Measurements from ENCODE around the gene C2CD3.

C2CD3 gene

GRCh38 chr11:74057249-74058151 is 113.3 kb downstream of the C2CD3 start:
- no peak for TF ChIP-seq Cebpa-rat (IDR thresholded peaks at IDR 0.05)
- Histone ChIP-seq H3K27me3 (no peaks in the 10 kb centered on the region), H3K4me1 (no peaks in the 10 kb centered on the region), H3K4me2 (no peak overlapping the region), H3K9ac (no peak overlapping the region), H3K27ac (no peak overlapping the region), H3K9me3 (peaks cover 10% of the 10 kb centered on the region), H3K4me3 (no peak overlapping the region), H3K36me3 (peaks cover 73% of the 10 kb centered on the region), H4K20me1 (no peaks in the 10 kb centered on the region)

DNA sequence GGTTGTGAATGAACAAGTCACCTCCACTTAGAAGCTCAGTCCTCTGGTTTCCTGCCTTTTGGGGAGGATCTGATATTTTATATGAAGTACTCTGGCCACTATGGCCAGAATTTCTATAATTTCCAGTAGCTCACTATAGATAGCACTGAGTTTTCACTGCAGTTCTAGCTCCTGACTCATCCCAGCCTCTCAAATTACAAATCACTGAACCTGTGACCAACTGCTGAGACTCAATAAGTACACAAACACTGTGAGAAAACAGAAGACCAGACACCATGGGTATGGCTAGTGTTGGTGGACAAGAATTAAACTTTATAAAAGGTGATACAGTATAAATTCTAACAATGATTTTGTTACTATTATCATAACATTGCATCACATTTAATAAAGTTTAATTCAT is 114.9 kb downstream of the C2CD3 start:
- no peaks in the 10 kb centered on the region for H4K20me1 ChIP-seq
- H3K9me3 ChIP-seq = peaks cover 6% of the 10 kb centered on the region; the same call in 1 of the 2 replicates
- no peak overlapping the region for H3K9ac ChIP-seq
- H3K4me3 ChIP-seq = no peak overlapping the region
- H3K4me2 ChIP-seq = no peak overlapping the region
- H3K4me1 ChIP-seq = no peaks in the 10 kb centered on the region
- no peaks in the 10 kb centered on the region for H3K27me3 ChIP-seq
- TF ChIP-seq Cebpa-rat (IDR thresholded peaks at IDR 0.05) = no peak
- H3K36me3 ChIP-seq = peaks cover 80% of the 10 kb centered on the region
- no peak overlapping the region for H3K27ac ChIP-seq

DNA sequence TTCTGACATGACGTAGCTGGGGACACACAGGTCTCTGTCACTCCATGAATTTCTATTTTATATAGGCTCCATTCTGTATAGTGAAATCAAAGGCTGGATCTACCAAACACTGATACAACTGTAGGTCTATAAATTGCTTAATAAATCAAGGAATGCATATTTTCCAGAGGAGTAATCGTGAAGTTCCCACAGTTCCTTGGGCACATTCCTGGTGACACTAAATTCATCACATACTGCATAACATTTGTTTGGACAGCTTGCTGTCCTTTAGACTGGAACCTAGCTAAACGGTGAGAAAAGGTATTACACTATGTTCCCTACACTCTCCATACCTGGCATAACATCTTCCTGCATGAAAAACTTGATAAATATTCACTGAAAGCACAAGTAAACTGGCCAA is 120.3 kb downstream of the C2CD3 start:
- Histone ChIP-seq H3K9ac (no peak overlapping the region), H3K4me3 (no peak overlapping the region), H3K4me2 (no peak overlapping the region), H3K27me3 (no peaks in the 10 kb centered on the region), H3K9me3 (no peaks in the 10 kb centered on the region), H3K27ac (no peak overlapping the region), H3K36me3 (peaks cover 81% of the 10 kb centered on the region), H3K4me1 (no peaks in the 10 kb centered on the region), H4K20me1 (no peaks in the 10 kb centered on the region)
- no peak for TF ChIP-seq Cebpa-rat (IDR thresholded peaks at IDR 0.05)

DNA sequence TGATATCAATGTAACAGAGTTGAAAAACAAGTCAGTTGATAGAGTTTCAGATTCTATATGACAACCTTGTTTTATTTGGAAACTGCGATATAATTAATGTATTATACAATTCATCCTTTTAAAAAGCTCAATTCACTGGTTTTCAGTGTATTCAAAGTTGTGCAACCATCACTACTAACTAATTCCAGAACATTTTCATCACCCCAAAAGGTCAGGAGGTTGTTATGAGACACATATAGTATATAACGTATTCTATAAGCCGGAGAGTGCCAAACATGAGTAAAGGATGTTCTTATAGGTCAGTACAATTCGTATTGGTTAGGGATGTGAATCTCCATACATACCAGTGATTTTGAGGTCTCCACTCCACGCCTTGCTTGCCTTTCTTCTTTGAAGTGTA is 121.8 kb downstream of the C2CD3 start:
- H3K36me3 ChIP-seq = peaks cover 80% of the 10 kb centered on the region
- no peak overlapping the region for H3K9ac ChIP-seq
- no peaks in the 10 kb centered on the region for H3K4me1 ChIP-seq
- H3K27me3 ChIP-seq = no peaks in the 10 kb centered on the region
- no peaks in the 10 kb centered on the region for H3K9me3 ChIP-seq
- no peak overlapping the region for H3K27ac ChIP-seq
- H3K4me3 ChIP-seq = no peak overlapping the region
- no peaks in the 10 kb centered on the region for H4K20me1 ChIP-seq
- no peak overlapping the region for H3K4me2 ChIP-seq
- no peak for TF ChIP-seq Cebpa-rat (IDR thresholded peaks at IDR 0.05)

GRCh38 chr11:74044538-74044937 is 126.3 kb downstream of the C2CD3 start:
- Histone ChIP-seq H3K4me2 (no peak overlapping the region), H3K36me3 (peaks cover 88% of the 10 kb centered on the region), H3K27me3 (no peaks in the 10 kb centered on the region), H3K4me1 (no peaks in the 10 kb centered on the region), H4K20me1 (no peaks in the 10 kb centered on the region), H3K27ac (no peak overlapping the region), H3K9me3 (no peaks in the 10 kb centered on the region), H3K9ac (no peak overlapping the region), H3K4me3 (no peak overlapping the region)
- no peak for TF ChIP-seq Cebpa-rat (IDR thresholded peaks at IDR 0.05)

DNA sequence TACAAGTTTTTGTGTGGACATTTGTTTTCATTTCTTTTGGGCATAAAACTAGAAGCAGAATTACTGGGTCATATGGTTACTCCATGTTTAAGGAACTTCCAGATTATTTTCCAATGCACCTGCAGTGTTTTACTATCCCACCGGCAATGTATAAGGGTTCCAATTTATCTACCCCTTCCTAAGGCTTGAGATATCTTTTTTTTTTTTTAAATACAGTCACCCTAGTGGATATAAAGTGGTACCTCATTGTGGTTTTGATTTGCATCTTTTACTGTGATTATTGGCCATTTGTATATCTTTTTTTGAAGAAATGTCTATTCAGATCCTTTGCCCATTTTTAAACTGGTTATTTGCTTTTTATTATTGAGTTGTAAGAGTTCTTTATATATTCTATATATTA is 127.4 kb downstream of the C2CD3 start:
- H3K27ac ChIP-seq = no peak overlapping the region
- no peaks in the 10 kb centered on the region for H3K9me3 ChIP-seq
- peaks cover 88% of the 10 kb centered on the region for H3K36me3 ChIP-seq
- H3K4me1 ChIP-seq = no peaks in the 10 kb centered on the region
- H3K9ac ChIP-seq = no peak overlapping the region
- no peaks in the 10 kb centered on the region for H3K27me3 ChIP-seq
- H4K20me1 ChIP-seq = no peaks in the 10 kb centered on the region
- H3K4me2 ChIP-seq = no peak overlapping the region
- no peak for TF ChIP-seq Cebpa-rat (IDR thresholded peaks at IDR 0.05)
- no peak overlapping the region for H3K4me3 ChIP-seq

GRCh38 chr11:74037309-74037708 is 133.5 kb downstream of the C2CD3 start:
- Histone ChIP-seq H3K27me3 (no peaks in the 10 kb centered on the region), H3K4me3 (no peak overlapping the region), H3K4me2 (no peak overlapping the region), H3K27ac (no peak overlapping the region), H4K20me1 (no peaks in the 10 kb centered on the region), H3K4me1 (no peaks in the 10 kb centered on the region), H3K36me3 (peaks cover 96% of the 10 kb centered on the region), H3K9ac (no peak overlapping the region), H3K9me3 (no peaks in the 10 kb centered on the region)
- TF ChIP-seq Cebpa-rat (IDR thresholded peaks at IDR 0.05) = no peak

- no peak overlapping the region for H3K4me3 ChIP-seq
- H3K4me1 ChIP-seq = no peaks in the 10 kb centered on the region
- TF ChIP-seq Cebpa-rat (IDR thresholded peaks at IDR 0.05) = no peak
- no peaks in the 10 kb centered on the region for H3K27me3 ChIP-seq
- H3K9me3 ChIP-seq = no peaks in the 10 kb centered on the region
- no peak overlapping the region for H3K4me2 ChIP-seq
- H3K9ac ChIP-seq = no peak overlapping the region
- peaks cover 98% of the 10 kb centered on the region for H3K36me3 ChIP-seq
- no peak overlapping the region for H3K27ac ChIP-seq
- no peaks in the 10 kb centered on the region for H4K20me1 ChIP-seq
These were observed 135.5 kb downstream of the C2CD3 start for GRCh38 chr11:74035264-74035663.

DNA sequence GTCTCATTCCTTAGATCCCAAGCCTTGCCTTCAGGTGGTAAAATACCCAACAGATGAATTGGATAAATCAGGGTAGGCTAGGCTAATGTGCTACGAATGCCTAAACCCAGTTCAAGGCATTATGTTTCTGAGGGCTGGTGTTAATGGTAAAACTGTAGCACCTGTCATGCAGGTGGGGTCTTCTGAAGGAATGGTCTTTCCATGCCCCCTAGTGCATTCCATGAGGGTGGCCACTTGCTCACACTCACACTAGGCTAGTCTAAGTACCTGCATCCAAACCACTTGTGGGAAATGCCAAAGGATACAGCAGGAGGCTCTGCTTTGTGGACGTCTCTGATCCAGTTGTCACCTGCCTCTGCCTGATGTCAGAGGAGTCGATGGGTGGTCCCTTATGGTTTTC is 137.8 kb downstream of the C2CD3 start:
- Histone ChIP-seq H3K4me3 (no peak overlapping the region), H3K9ac (no peak overlapping the region), H3K4me1 (no peaks in the 10 kb centered on the region), H3K27me3 (no peaks in the 10 kb centered on the region), H3K27ac (no peak overlapping the region), H3K36me3 (peaks cover 98% of the 10 kb centered on the region), H3K4me2 (no peak overlapping the region), H3K9me3 (no peaks in the 10 kb centered on the region), H4K20me1 (no peaks in the 10 kb centered on the region)
- no peak for TF ChIP-seq Cebpa-rat (IDR thresholded peaks at IDR 0.05)

DNA sequence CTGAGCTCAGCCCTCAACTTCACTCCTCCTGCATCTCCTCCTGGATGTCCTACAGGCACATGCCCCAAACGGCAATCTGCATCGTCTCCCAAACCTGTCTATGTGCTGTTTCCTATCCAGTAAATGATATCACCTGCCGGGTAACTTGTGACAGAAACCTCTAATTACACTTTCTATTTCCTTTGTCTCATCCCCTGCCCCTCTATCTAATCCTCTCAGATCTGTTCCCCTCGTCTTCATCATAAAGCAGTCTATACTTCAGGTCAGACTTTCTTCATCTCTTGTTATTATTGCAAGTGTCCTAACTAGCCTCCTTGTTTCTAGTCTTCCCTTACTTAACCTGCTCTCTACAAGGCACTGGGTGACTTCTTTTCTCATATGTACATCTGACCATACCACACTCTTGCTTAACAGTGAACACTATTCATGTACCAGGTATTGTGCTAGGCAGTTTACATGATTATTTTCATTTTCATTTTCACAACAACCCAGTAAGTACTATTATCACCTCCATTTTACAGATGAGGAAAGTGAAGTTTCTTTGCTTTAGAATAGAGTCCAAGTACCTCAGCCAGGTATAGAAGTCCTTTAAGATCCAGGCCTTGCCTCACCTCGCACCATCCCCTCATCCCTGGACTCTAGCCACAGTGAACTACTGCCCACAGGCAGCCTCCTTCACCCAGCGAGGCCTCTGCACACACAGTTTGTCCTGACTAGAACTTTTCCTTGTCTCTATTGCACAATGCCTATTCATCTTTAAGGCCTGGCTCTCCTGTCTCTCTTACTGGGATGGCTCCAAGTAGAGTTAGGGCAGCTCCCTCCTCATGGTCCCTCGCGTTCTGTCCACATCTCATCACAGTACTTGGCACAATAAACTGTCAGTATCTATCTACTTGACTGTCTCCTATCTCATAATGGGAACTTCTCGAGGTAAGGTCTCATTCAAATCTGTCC is 139.8 kb downstream of the C2CD3 start:
- Histone ChIP-seq H3K4me1 (no peaks in the 10 kb centered on the region), H3K4me2 (no peak overlapping the region), H3K9me3 (no peaks in the 10 kb centered on the region), H3K9ac (no peak overlapping the region), H3K27ac (no peak overlapping the region), H4K20me1 (no peaks in the 10 kb centered on the region), H3K36me3 (peaks cover 91% of the 10 kb centered on the region), H3K4me3 (no peak overlapping the region), H3K27me3 (no peaks in the 10 kb centered on the region)
- TF ChIP-seq Cebpa-rat (IDR thresholded peaks at IDR 0.05) = no peak

Data from BLaER1 (cell line).